Tibial nerve (tissue), 4 donors: Measurements from ENCODE around the gene TNKS1BP1.

Experiments
- CTCF ChIP-seq, 5 experiments: fragments of 200-600 bp in 3 of 5; fragments of 450-650 bp in 2 of 5; sonication (generic) in 3 of 5; IDR thresholded peaks; one replicate each; pipeline ENCODE4 v1.5.1; 2016 to 2019; ENCODE audit warnings: antibody characterized with exemption in 5 of 5, mild to moderate bottlenecking in 3 of 5, moderate library complexity in 2 of 5
- EP300 ChIP-seq, 2 donors: sonication (generic); formaldehyde crosslinking; IDR thresholded peaks; one replicate each; pipeline ENCODE4 v1.6.1; 2017; ENCODE audit warnings: antibody characterized with exemption in 2 of 2, mild to moderate bottlenecking in 1 of 2
- POLR2A ChIP-seq, 2 donors: fragments of 450-650 bp; IDR thresholded peaks; one replicate each; pipeline ENCODE4 v1.6.1; 2017; ENCODE audit warnings: antibody characterized with exemption in 2 of 2, mild to moderate bottlenecking in 2 of 2, moderate library complexity in 2 of 2

- TF ChIP-seq CTCF (IDR thresholded peaks at IDR 0.05) (no peak), POLR2A (IDR thresholded peaks at IDR 0.05) (no peak), EP300 (IDR thresholded peaks at IDR 0.05) (no peak)
Measured at GRCh38 chr11:57300785-57301184, 24.0 kb downstream of the TNKS1BP1 start.
